GM23248 (cell line): ENCODE data around the gene UTS2R.

Experiments used
- EZH2 ChIP-seq: fragments of 200-600 bp; sonication (generic); IDR thresholded peaks from 2 replicates; pipeline ENCODE4 v1.6.1; 2018; ENCODE audit warnings: antibody characterized with exemption, mild to moderate bottlenecking; ENCODE audit not compliant: insufficient read depth, poor library complexity, severe bottlenecking
- EZH2phosphoT487 ChIP-seq: fragments of 200-600 bp; sonication (generic); IDR thresholded peaks from 2 replicates; pipeline ENCODE4 v1.6.1; 2018; ENCODE audit warnings: antibody characterized with exemption, moderate library complexity, mild to moderate bottlenecking, low read depth; ENCODE audit not compliant: insufficient read depth

GRCh38 chr17:82386255-82386831 lies 14.8 kb downstream of the UTS2R start:
- no peak for TF ChIP-seq EZH2phosphoT487
- no peak for TF ChIP-seq EZH2
